ENCODE results near the gene RPL4.

Gene RPL4

GRCh38 chr15:66488525-66488924 is 16.1 kb downstream of the RPL4 start (continued):
- no peak for TF ChIP-seq CSRNP3 (CRISPR knock-in tag; IDR thresholded peaks at IDR 0.05)
- no peak for TF ChIP-seq ZC3H10 (CRISPR knock-in tag; IDR thresholded peaks at IDR 0.05)
- no peak for TF ChIP-seq CSDC2 (CRISPR knock-in tag; IDR thresholded peaks at IDR 0.05)
- TF ChIP-seq ZFP30 (CRISPR knock-in tag; IDR thresholded peaks at IDR 0.05), result no peak
- TF ChIP-seq OSR1 (CRISPR knock-in tag; IDR thresholded peaks at IDR 0.05), result no peak
- TF ChIP-seq ZFP3 (CRISPR knock-in tag; IDR thresholded peaks at IDR 0.05), result no peak
- no peak for TF ChIP-seq ESRRG (CRISPR knock-in tag; IDR thresholded peaks at IDR 0.05)

GRCh38 chr15:66486887-66487286 is 17.8 kb downstream of the RPL4 start:
- TF ChIP-seq ZNF8 (CRISPR knock-in tag; IDR thresholded peaks at IDR 0.05) (no peak), GLIS3 (CRISPR knock-in tag; IDR thresholded peaks at IDR 0.05) (no peak), ARNTL (CRISPR knock-in tag; IDR thresholded peaks at IDR 0.05; ENCODE audit: borderline replicate concordance, low read depth) (no peak), TOX (CRISPR knock-in tag; IDR thresholded peaks at IDR 0.05; ENCODE audit: borderline replicate concordance) (no peak), ZFP3 (CRISPR knock-in tag; IDR thresholded peaks at IDR 0.05) (no peak), ZNF70 (CRISPR knock-in tag; IDR thresholded peaks at IDR 0.05) (no peak), SNAI2 (CRISPR knock-in tag; IDR thresholded peaks at IDR 0.05) (no peak), CSDC2 (CRISPR knock-in tag; IDR thresholded peaks at IDR 0.05) (no peak), RARB (CRISPR knock-in tag; IDR thresholded peaks at IDR 0.05) (no peak), PATZ1 (CRISPR knock-in tag; IDR thresholded peaks at IDR 0.05; ENCODE audit: borderline replicate concordance) (no peak), ZFP30 (CRISPR knock-in tag; IDR thresholded peaks at IDR 0.05) (no peak), PPARA (CRISPR knock-in tag; IDR thresholded peaks at IDR 0.05; ENCODE audit: borderline replicate concordance) (no peak), BACH2 (CRISPR knock-in tag; IDR thresholded peaks at IDR 0.05; ENCODE audit: borderline replicate concordance) (no peak), CREB5 (CRISPR knock-in tag; IDR thresholded peaks at IDR 0.05; ENCODE audit: low read depth) (no peak), ZC3H10 (CRISPR knock-in tag; IDR thresholded peaks at IDR 0.05) (no peak), CSRNP3 (CRISPR knock-in tag; IDR thresholded peaks at IDR 0.05) (no peak), OSR1 (CRISPR knock-in tag; IDR thresholded peaks at IDR 0.05) (no peak), ISL1 (CRISPR knock-in tag; IDR thresholded peaks at IDR 0.05) (no peak), ESRRG (CRISPR knock-in tag; IDR thresholded peaks at IDR 0.05) (no peak)
- ATAC-seq, result no peak

- no peak for TF ChIP-seq RARB (CRISPR knock-in tag; IDR thresholded peaks at IDR 0.05)
- no peak for TF ChIP-seq ZNF8 (CRISPR knock-in tag; IDR thresholded peaks at IDR 0.05)
- TF ChIP-seq ESRRG (CRISPR knock-in tag; IDR thresholded peaks at IDR 0.05), result no peak
- no peak for TF ChIP-seq OSR1 (CRISPR knock-in tag; IDR thresholded peaks at IDR 0.05)
- TF ChIP-seq TCF4 (CRISPR knock-in tag; IDR thresholded peaks at IDR 0.05; ENCODE audit: borderline replicate concordance), result no peak
- TF ChIP-seq ZFP3 (CRISPR knock-in tag; IDR thresholded peaks at IDR 0.05), result no peak
- ATAC-seq, result no peak
Measured at GRCh38 chr15:66484539-66485112, 20.0 kb downstream of the RPL4 start.

GRCh38 chr15:66483131-66483566 is 21.5 kb downstream of the RPL4 start:
- TF ChIP-seq TCF4 (CRISPR knock-in tag; IDR thresholded peaks at IDR 0.05; ENCODE audit: borderline replicate concordance) (no peak), ISL1 (CRISPR knock-in tag; IDR thresholded peaks at IDR 0.05) (peak; percentile 11; the same call in 1 of the 2 replicates), BACH2 (CRISPR knock-in tag; IDR thresholded peaks at IDR 0.05; ENCODE audit: borderline replicate concordance) (no peak)
- ATAC-seq, result no peak

- no peak for ATAC-seq
- no peak for TF ChIP-seq CSDC2 (CRISPR knock-in tag; IDR thresholded peaks at IDR 0.05)
- no peak for TF ChIP-seq OSR1 (CRISPR knock-in tag; IDR thresholded peaks at IDR 0.05)
- no peak for TF ChIP-seq ISL1 (CRISPR knock-in tag; IDR thresholded peaks at IDR 0.05)
- TF ChIP-seq TCF4 (CRISPR knock-in tag; IDR thresholded peaks at IDR 0.05; ENCODE audit: borderline replicate concordance), result no peak
- TF ChIP-seq GLIS3 (CRISPR knock-in tag; IDR thresholded peaks at IDR 0.05), result no peak
- TF ChIP-seq RARB (CRISPR knock-in tag; IDR thresholded peaks at IDR 0.05), result no peak
- no peak for TF ChIP-seq PPARA (CRISPR knock-in tag; IDR thresholded peaks at IDR 0.05; ENCODE audit: borderline replicate concordance)
- TF ChIP-seq ZFP3 (CRISPR knock-in tag; IDR thresholded peaks at IDR 0.05), result no peak
- no peak for TF ChIP-seq PATZ1 (CRISPR knock-in tag; IDR thresholded peaks at IDR 0.05; ENCODE audit: borderline replicate concordance)
- TF ChIP-seq ZFP30 (CRISPR knock-in tag; IDR thresholded peaks at IDR 0.05), result no peak
- no peak for TF ChIP-seq ZNF8 (CRISPR knock-in tag; IDR thresholded peaks at IDR 0.05)
- no peak for TF ChIP-seq ZC3H10 (CRISPR knock-in tag; IDR thresholded peaks at IDR 0.05)
- no peak for TF ChIP-seq TSHZ2 (CRISPR knock-in tag; IDR thresholded peaks at IDR 0.05)
- no peak for TF ChIP-seq SNAI2 (CRISPR knock-in tag; IDR thresholded peaks at IDR 0.05)
- no peak for TF ChIP-seq ESRRG (CRISPR knock-in tag; IDR thresholded peaks at IDR 0.05)
Measured at GRCh38 chr15:66482539-66482938, 22.1 kb downstream of the RPL4 start.
